ENCODE data around the gene SRCIN1. TPM values are rescaled to one million over a fixed set of nuclear protein-coding genes. Genes with fewer than 3 reads are reported as not detected.

Gene SRCIN1
- total RNA-seq, 2 donors from 2014 or later: 2.8 to 5.9 TPM

DNA sequence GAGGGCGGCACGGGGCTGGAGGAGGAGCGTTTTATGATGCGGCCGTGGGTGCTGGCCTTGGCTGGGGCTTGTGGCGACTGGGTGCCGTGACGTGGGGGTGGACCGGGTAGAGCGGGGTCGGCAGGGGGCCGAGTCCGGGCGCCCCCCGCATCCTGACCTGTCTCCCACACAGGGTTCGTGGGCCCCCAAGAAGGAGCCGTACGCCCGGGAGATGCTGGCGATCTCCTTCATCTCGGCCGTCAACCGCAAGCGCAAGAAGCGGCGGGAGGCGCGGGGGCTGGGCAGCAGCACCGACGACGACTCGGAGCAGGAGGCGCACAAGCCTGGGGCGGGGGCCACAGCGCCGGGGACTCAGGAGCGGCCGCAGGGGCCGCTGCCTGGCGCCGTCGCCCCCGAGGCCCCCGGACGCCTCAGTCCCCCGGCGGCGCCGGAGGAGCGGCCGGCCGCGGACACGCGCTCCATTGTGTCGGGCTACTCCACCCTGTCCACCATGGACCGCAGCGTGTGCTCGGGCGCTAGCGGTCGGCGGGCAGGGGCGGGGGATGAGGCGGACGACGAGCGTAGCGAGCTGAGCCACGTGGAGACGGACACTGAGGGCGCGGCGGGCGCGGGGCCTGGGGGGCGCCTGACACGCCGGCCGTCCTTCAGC, 95.9 kb downstream of the SRCIN1 start:
- TF ChIP-seq, protein P1, sequence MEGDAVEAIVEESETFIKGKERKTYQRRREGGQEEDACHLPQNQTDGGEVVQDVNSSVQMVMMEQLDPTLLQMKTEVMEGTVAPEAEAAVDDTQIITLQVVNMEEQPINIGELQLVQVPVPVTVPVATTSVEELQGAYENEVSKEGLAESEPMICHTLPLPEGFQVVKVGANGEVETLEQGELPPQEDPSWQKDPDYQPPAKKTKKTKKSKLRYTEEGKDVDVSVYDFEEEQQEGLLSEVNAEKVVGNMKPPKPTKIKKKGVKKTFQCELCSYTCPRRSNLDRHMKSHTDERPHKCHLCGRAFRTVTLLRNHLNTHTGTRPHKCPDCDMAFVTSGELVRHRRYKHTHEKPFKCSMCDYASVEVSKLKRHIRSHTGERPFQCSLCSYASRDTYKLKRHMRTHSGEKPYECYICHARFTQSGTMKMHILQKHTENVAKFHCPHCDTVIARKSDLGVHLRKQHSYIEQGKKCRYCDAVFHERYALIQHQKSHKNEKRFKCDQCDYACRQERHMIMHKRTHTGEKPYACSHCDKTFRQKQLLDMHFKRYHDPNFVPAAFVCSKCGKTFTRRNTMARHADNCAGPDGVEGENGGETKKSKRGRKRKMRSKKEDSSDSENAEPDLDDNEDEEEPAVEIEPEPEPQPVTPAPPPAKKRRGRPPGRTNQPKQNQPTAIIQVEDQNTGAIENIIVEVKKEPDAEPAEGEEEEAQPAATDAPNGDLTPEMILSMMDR (conservative IDR thresholded peaks at IDR 0.05): no peak
- WGBS, 2 experiments (ENCODE audit: insufficient coverage in 1 of 2, insufficient read length in 1 of 2): 3 to 6% methylated on average over 26 to 80 of the region's 80 CpGs
- H3K4me3 Mint-ChIP-seq: peak overlapping the region; percentile 47

DNA sequence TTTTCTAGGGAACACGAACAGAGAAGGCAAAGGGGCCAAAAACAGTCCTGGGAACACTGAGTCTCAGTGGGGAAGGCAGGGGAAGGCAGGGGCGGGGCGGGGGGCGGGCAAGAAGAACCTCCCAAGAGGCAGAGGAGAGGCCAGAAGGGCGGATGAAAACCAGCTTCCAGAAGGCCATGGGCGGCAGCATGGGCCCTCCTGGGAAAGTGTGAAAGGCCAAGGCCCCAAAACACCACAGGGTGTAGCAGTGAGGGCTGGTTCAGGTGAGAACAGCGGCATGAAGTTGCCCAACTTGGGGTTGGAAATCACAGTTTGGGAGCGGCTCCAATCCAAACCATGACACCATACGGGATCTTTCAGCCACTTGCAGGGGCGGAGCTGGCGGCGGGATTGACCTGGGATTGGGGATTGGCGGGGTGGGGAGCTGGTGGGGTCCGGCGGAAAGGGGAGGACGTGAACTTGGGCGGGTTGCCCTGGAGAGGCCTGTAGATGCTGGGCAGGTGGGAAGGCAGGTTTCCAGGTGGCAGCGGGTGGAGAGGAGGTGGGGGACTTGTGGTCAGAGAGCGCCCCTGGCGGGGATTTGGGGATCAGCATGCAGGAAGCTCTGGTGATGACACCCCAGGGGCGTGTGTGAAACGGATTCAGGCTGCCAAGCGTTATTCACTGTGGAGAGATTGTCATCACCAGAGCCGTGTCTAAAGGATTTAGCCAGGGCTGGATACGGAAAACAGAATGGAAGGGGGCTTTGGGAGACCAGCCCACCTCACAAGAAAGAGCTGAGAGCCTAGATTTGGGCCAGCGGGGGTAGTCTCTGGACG, 96.6 kb downstream of the SRCIN1 start:
- peak overlapping the region; percentile 47 for H3K4me3 Mint-ChIP-seq
- Histone ChIP-seq H3K9me3 (ENCODE audit: control insufficient read depth, low read length) (no peaks in the 10 kb centered on the region), H3K27ac (ENCODE audit: low read depth, low read length) (no peak overlapping the region), H3K9ac (ENCODE audit: extremely low read depth, low read length, poor library complexity, severe bottlenecking) (no peak overlapping the region), H3K36me3 (ENCODE audit: control insufficient read depth, insufficient read depth, low read length) (no peaks in the 10 kb centered on the region), H3K27me3 (ENCODE audit: control insufficient read depth, insufficient read depth, low read length, poor library complexity, severe bottlenecking) (peaks cover 35% of the 10 kb centered on the region), H3K4me1 (ENCODE audit: control insufficient read depth, insufficient read depth, low read length) (no peaks in the 10 kb centered on the region), H3K4me3 (ENCODE audit: low read length) (no peak overlapping the region)
- peak overlapping the region; percentile 64 for H3K27ac Mint-ChIP-seq
- TF ChIP-seq, protein P1 (conservative IDR thresholded peaks at IDR 0.05): peak; percentile 96
- peak; percentile 99 for DNase-seq
- peaks cover 14% of the 10 kb centered on the region for H3K4me1 Mint-ChIP-seq
- no peaks in the 10 kb centered on the region for H3K9me3 Mint-ChIP-seq
- H3K36me3 Mint-ChIP-seq (ENCODE audit: low read depth): no peaks in the 10 kb centered on the region
- 31 to 37% methylated on average over 13 to 27 of the region's 27 CpGs for WGBS, 2 experiments (ENCODE audit: insufficient coverage in 1 of 2, insufficient read length in 1 of 2)
- H3K27me3 Mint-ChIP-seq (ENCODE audit: insufficient read depth): peaks cover 47% of the 10 kb centered on the region

More for the DNA sequence above, 95.9 kb downstream of the SRCIN1 start:
- H3K27me3 ChIP-seq (ENCODE audit: control insufficient read depth, insufficient read depth, low read length, poor library complexity, severe bottlenecking): peaks cover 35% of the 10 kb centered on the region
- H3K4me1 ChIP-seq (ENCODE audit: control insufficient read depth, insufficient read depth, low read length): no peaks in the 10 kb centered on the region
- Mint-ChIP-seq H3K4me1 (peaks cover 14% of the 10 kb centered on the region), H3K36me3 (ENCODE audit: low read depth) (no peaks in the 10 kb centered on the region), H3K9me3 (no peaks in the 10 kb centered on the region), H3K27ac (peak overlapping the region; percentile 64), H3K27me3 (ENCODE audit: insufficient read depth) (peaks cover 47% of the 10 kb centered on the region)
- no peaks in the 10 kb centered on the region for H3K36me3 ChIP-seq (ENCODE audit: control insufficient read depth, insufficient read depth, low read length)
- no peak overlapping the region for H3K4me3 ChIP-seq (ENCODE audit: low read length)
- H3K27ac ChIP-seq (ENCODE audit: low read depth, low read length): no peak overlapping the region
- H3K9ac ChIP-seq (ENCODE audit: extremely low read depth, low read length, poor library complexity, severe bottlenecking): no peak overlapping the region
- peak; percentile 86 for DNase-seq
- no peaks in the 10 kb centered on the region for H3K9me3 ChIP-seq (ENCODE audit: control insufficient read depth, low read length)

DNA sequence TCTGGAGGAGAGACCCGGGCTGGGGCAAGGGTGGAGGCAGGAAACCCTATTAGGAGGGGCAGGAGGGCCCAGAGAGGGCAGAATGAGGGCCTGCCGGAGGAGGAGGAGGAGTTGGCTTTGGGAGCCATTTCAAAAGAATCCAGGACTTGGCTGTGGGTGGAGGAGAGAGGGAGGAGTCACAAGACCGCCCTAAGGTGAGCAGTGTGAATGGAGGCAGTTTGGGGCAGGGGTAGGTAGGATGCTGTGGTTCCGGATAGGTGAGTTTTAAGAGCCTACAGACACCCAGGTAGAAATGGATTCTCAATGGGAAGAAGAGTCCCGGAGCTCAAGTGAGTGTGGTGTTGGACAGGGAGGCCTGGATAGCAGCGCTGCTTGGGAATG, 97.2 kb downstream of the SRCIN1 start:
- peak; percentile 78 for DNase-seq

More for the DNA sequence above, 97.2 kb downstream of the SRCIN1 start:
- peaks cover 47% of the 10 kb centered on the region for H3K27me3 Mint-ChIP-seq (ENCODE audit: insufficient read depth)
- Histone ChIP-seq H3K27me3 (ENCODE audit: control insufficient read depth, insufficient read depth, low read length, poor library complexity, severe bottlenecking) (peaks cover 35% of the 10 kb centered on the region), H3K36me3 (ENCODE audit: control insufficient read depth, insufficient read depth, low read length) (no peaks in the 10 kb centered on the region), H3K27ac (ENCODE audit: low read depth, low read length) (no peak overlapping the region), H3K4me3 (ENCODE audit: low read length) (no peak overlapping the region), H3K4me1 (ENCODE audit: control insufficient read depth, insufficient read depth, low read length) (no peaks in the 10 kb centered on the region), H3K9me3 (ENCODE audit: control insufficient read depth, low read length) (no peaks in the 10 kb centered on the region), H3K9ac (ENCODE audit: extremely low read depth, low read length, poor library complexity, severe bottlenecking) (no peak overlapping the region)
- H3K9me3 Mint-ChIP-seq: no peaks in the 10 kb centered on the region
- H3K4me1 Mint-ChIP-seq: peaks cover 14% of the 10 kb centered on the region
- TF ChIP-seq, protein P1 (conservative IDR thresholded peaks at IDR 0.05): no peak
- H3K27ac Mint-ChIP-seq: no peak overlapping the region
- no peaks in the 10 kb centered on the region for H3K36me3 Mint-ChIP-seq (ENCODE audit: low read depth)
- WGBS, 2 experiments (ENCODE audit: insufficient coverage in 1 of 2, insufficient read length in 1 of 2): 69 to 87% methylated on average over 4 to 6 of the region's 6 CpGs
- no peak overlapping the region for H3K4me3 Mint-ChIP-seq
